ENCODE measurements around the gene HS2ST1. TPM values are rescaled to one million over a fixed set of nuclear protein-coding genes. Genes with fewer than 3 reads are reported as not detected.

HS2ST1 gene
- total RNA-seq, 6 experiments from 2014 or later, result 23.8 to 26.8 (median 24.8) TPM

- Mint-ChIP-seq H3K4me1 (ENCODE audit: low read depth) (peaks cover 6% of the 10 kb centered on the region; the same call in 1 of the 2 replicates), H3K36me3 (ENCODE audit: low read depth) (no peaks in the 10 kb centered on the region), H3K27me3 (ENCODE audit: insufficient read depth) (no peaks in the 10 kb centered on the region), H3K4me3 (no peak overlapping the region), H3K9me3 (no peaks in the 10 kb centered on the region), H3K27ac (no peak overlapping the region)
- TF ChIP-seq CTCF (IDR thresholded peaks at IDR 0.05), result no peak
- DNase-seq, result no peak
Measured at GRCh38 chr1:86938450-86938849, 24.0 kb downstream of the HS2ST1 start.

- no peak for DNase-seq
- no peak overlapping the region for H3K27ac Mint-ChIP-seq
- no peak for TF ChIP-seq CTCF (IDR thresholded peaks at IDR 0.05)
- H3K27me3 Mint-ChIP-seq (ENCODE audit: insufficient read depth), result no peaks in the 10 kb centered on the region
- H3K36me3 Mint-ChIP-seq (ENCODE audit: low read depth), result no peaks in the 10 kb centered on the region
- no peak overlapping the region for H3K4me3 Mint-ChIP-seq
- peaks cover 6% of the 10 kb centered on the region; the same call in 1 of the 2 replicates for H3K4me1 Mint-ChIP-seq (ENCODE audit: low read depth)
- no peaks in the 10 kb centered on the region for H3K9me3 Mint-ChIP-seq
Measured at GRCh38 chr1:86938855-86939254, 24.4 kb downstream of the HS2ST1 start.

- H3K27me3 Mint-ChIP-seq (ENCODE audit: insufficient read depth), result no peaks in the 10 kb centered on the region
- peaks cover 6% of the 10 kb centered on the region; the same call in 1 of the 2 replicates for H3K4me1 Mint-ChIP-seq (ENCODE audit: low read depth)
- no peak overlapping the region for H3K27ac Mint-ChIP-seq
- no peak for TF ChIP-seq CTCF (IDR thresholded peaks at IDR 0.05)
- no peaks in the 10 kb centered on the region for H3K36me3 Mint-ChIP-seq (ENCODE audit: low read depth)
- H3K4me3 Mint-ChIP-seq, result no peak overlapping the region
- DNase-seq, result no peak
- H3K9me3 Mint-ChIP-seq, result no peaks in the 10 kb centered on the region
Measured at GRCh38 chr1:86939406-86939805, 25.0 kb downstream of the HS2ST1 start.

- peaks cover 6% of the 10 kb centered on the region; the same call in 1 of the 2 replicates for H3K4me1 Mint-ChIP-seq (ENCODE audit: low read depth)
- H3K27me3 Mint-ChIP-seq (ENCODE audit: insufficient read depth), result no peaks in the 10 kb centered on the region
- DNase-seq, result no peak
- no peaks in the 10 kb centered on the region for H3K9me3 Mint-ChIP-seq
- H3K27ac Mint-ChIP-seq, result no peak overlapping the region
- H3K36me3 Mint-ChIP-seq (ENCODE audit: low read depth), result no peaks in the 10 kb centered on the region
- H3K4me3 Mint-ChIP-seq, result no peak overlapping the region
- no peak for TF ChIP-seq CTCF (IDR thresholded peaks at IDR 0.05)
Measured at GRCh38 chr1:86940599-86940998, 26.2 kb downstream of the HS2ST1 start.

GRCh38 chr1:86942042-86942441 is 27.6 kb downstream of the HS2ST1 start:
- Mint-ChIP-seq H3K4me1 (ENCODE audit: low read depth) (peaks cover 6% of the 10 kb centered on the region; the same call in 1 of the 2 replicates), H3K9me3 (no peaks in the 10 kb centered on the region), H3K36me3 (ENCODE audit: low read depth) (no peaks in the 10 kb centered on the region), H3K27me3 (ENCODE audit: insufficient read depth) (no peaks in the 10 kb centered on the region), H3K27ac (no peak overlapping the region), H3K4me3 (no peak overlapping the region)
- DNase-seq, result no peak
- no peak for TF ChIP-seq CTCF (IDR thresholded peaks at IDR 0.05)

GRCh38 chr1:86942743-86943142 is 28.3 kb downstream of the HS2ST1 start:
- no peaks in the 10 kb centered on the region for H3K36me3 Mint-ChIP-seq (ENCODE audit: low read depth)
- no peak overlapping the region for H3K27ac Mint-ChIP-seq
- no peak overlapping the region for H3K4me3 Mint-ChIP-seq
- TF ChIP-seq CTCF (IDR thresholded peaks at IDR 0.05), result no peak
- H3K9me3 Mint-ChIP-seq, result no peaks in the 10 kb centered on the region
- no peak for DNase-seq
- H3K4me1 Mint-ChIP-seq (ENCODE audit: low read depth), result peaks cover 6% of the 10 kb centered on the region; the same call in 1 of the 2 replicates
- no peaks in the 10 kb centered on the region for H3K27me3 Mint-ChIP-seq (ENCODE audit: insufficient read depth)

All from HFFc6 (cell line).